Smooth muscle cell (in vitro differentiated cells): ENCODE results near the gene ERMARD. TPM values are rescaled to one million over a fixed set of nuclear protein-coding genes. Genes with fewer than 3 reads are reported as not detected.

Source experiments
- DNase-seq: peaks from one replicate; lab custom pipeline; 2025; ENCODE audit not compliant: unreplicated experiment; lab: John Stamatoyannopoulos, UW
- H2AFZ ChIP-seq: fragments of 200-600 bp; sonication (generic); 2 replicates; pipeline ENCODE4 v1.6.0; 2016; ENCODE audit warnings: antibody characterized with exemption, low read depth, mild to moderate bottlenecking
- H3F3A ChIP-seq: fragments of 200-600 bp; sonication (generic); 2 replicates; pipeline ENCODE4 v1.6.0; 2017; ENCODE audit warnings: antibody characterized with exemption, low read depth
- H3K27ac ChIP-seq: fragments of 200-600 bp; sonication (generic); 2 replicates; pipeline ENCODE4 v1.5.1; 2016; ENCODE audit warnings: low read depth, mild to moderate bottlenecking
- H3K27me3 ChIP-seq: fragments of 200-600 bp; sonication (generic); 2 replicates; pipeline ENCODE4 v1.6.1; 2016; ENCODE audit warnings: low read depth, mild to moderate bottlenecking
- H3K36me3 ChIP-seq: fragments of 200-600 bp; sonication (generic); 2 replicates; pipeline ENCODE4 v1.5.1; 2016; ENCODE audit warnings: low read depth
- H3K4me1 ChIP-seq: fragments of 200-600 bp; sonication (generic); 2 replicates; pipeline ENCODE4 v1.5.1; 2016; ENCODE audit warnings: low read depth
- H3K4me2 ChIP-seq: fragments of 200-600 bp; sonication (generic); 2 replicates; pipeline ENCODE4 v1.6.0; 2016; ENCODE audit warnings: mild to moderate bottlenecking
- H3K4me3 ChIP-seq: fragments of 200-600 bp; sonication (generic); 2 replicates; pipeline ENCODE4 v1.5.1; 2016; ENCODE audit warnings: mild to moderate bottlenecking
- H3K79me2 ChIP-seq: fragments of 200-600 bp; sonication (generic); 2 replicates; pipeline ENCODE4 v1.6.0; 2016; ENCODE audit warnings: low read depth, mild to moderate bottlenecking
- H3K9ac ChIP-seq: fragments of 200-600 bp; sonication (generic); 2 replicates; pipeline ENCODE4 v1.6.0; 2016; ENCODE audit warnings: low read depth
- H3K9me3 ChIP-seq: fragments of 200-600 bp; sonication (generic); replicated peaks from 2 replicates; pipeline ENCODE4 v1.5.1; 2016; ENCODE audit warnings: low read depth
- H4K20me1 ChIP-seq: fragments of 200-600 bp; sonication (generic); 2 replicates; pipeline ENCODE4 v1.6.0; 2016; ENCODE audit warnings: low read depth
- CTCF ChIP-seq: fragments of 200-600 bp; sonication (generic); IDR thresholded peaks from 2 replicates; pipeline ENCODE4 v1.5.1; 2017; ENCODE audit warnings: borderline replicate concordance, mild to moderate bottlenecking, antibody characterized with exemption; ENCODE audit not compliant: insufficient read depth, poor library complexity, severe bottlenecking
- WGBS: methylation state at CpG from one replicate; pipeline ENCODE4 v1.1.7; 2016; ENCODE audit warnings: low lambda C conversion rate; 5-methylcytosine and 5-hydroxymethylcytosine counted together
- polyA plus RNA-seq: library from polyadenylated mRNA; unstranded; fragments of >200 nt; fragmentation: Nextera tagmentation; extraction: Ambion mirVana; gene quantifications from 2 replicates; pipeline ENCODE4 v1.2.1, GENCODE V29; 2016
- total RNA-seq: library from RNA; depleted of rRNA; stranded (reverse); fragments of >200 nt; gene quantifications from 2 replicates; pipeline ENCODE4 v1.2.3, GENCODE V29; 2014

Gene ERMARD
- total and polyA plus RNA-seq, 2 experiments from 2014 or later, result 23.2 to 55.9 TPM

GRCh38 chr6:169820358-169820757, 68.9 kb downstream of the ERMARD start:
- H3K36me3 ChIP-seq, result no peaks in the 10 kb centered on the region
- no peaks in the 10 kb centered on the region for H4K20me1 ChIP-seq
- H3K4me2 ChIP-seq, result no peak overlapping the region
- no peak for DNase-seq
- no peak overlapping the region for H3K9ac ChIP-seq
- H3F3A ChIP-seq, result no peaks in the 10 kb centered on the region
- no peak overlapping the region for H3K27ac ChIP-seq
- H2AFZ ChIP-seq, result no peak overlapping the region
- peaks cover 5% of the 10 kb centered on the region for H3K9me3 ChIP-seq
- no peak overlapping the region for H3K4me3 ChIP-seq
- peaks cover 22% of the 10 kb centered on the region for H3K27me3 ChIP-seq
- H3K4me1 ChIP-seq, result no peaks in the 10 kb centered on the region
- WGBS, result 83% methylated on average over 2 of the region's 2 CpGs
- H3K79me2 ChIP-seq, result no peaks in the 10 kb centered on the region
- no peak for TF ChIP-seq CTCF

- H3K9me3 ChIP-seq, result no peaks in the 10 kb centered on the region
- WGBS, result 91% methylated on average over 9 of the region's 9 CpGs
- H3K4me3 ChIP-seq, result no peak overlapping the region
- H3K27ac ChIP-seq, result no peak overlapping the region
- H4K20me1 ChIP-seq, result no peaks in the 10 kb centered on the region
- no peaks in the 10 kb centered on the region for H3K79me2 ChIP-seq
- peaks cover 17% of the 10 kb centered on the region for H3K27me3 ChIP-seq
- H3K9ac ChIP-seq, result no peak overlapping the region
- no peaks in the 10 kb centered on the region for H3K4me1 ChIP-seq
- H3F3A ChIP-seq, result no peaks in the 10 kb centered on the region
- DNase-seq, result no peak
- H3K4me2 ChIP-seq, result no peak overlapping the region
- no peaks in the 10 kb centered on the region for H3K36me3 ChIP-seq
- no peak for TF ChIP-seq CTCF
- no peak overlapping the region for H2AFZ ChIP-seq
Measured at GRCh38 chr6:169824021-169824420, 72.6 kb downstream of the ERMARD start.

- Histone ChIP-seq H4K20me1 (no peaks in the 10 kb centered on the region), H3F3A (no peaks in the 10 kb centered on the region), H3K27me3 (peaks cover 10% of the 10 kb centered on the region), H3K36me3 (no peaks in the 10 kb centered on the region), H3K9me3 (no peaks in the 10 kb centered on the region), H2AFZ (no peak overlapping the region), H3K9ac (no peak overlapping the region), H3K27ac (no peak overlapping the region), H3K4me3 (no peak overlapping the region), H3K4me1 (no peaks in the 10 kb centered on the region), H3K79me2 (no peaks in the 10 kb centered on the region), H3K4me2 (no peak overlapping the region)
- no peak for TF ChIP-seq CTCF
- 96% methylated on average over 15 of the region's 15 CpGs for WGBS
- DNase-seq, result no peak
Measured at GRCh38 chr6:169824848-169825557, 73.6 kb downstream of the ERMARD start.
